A549 (cell line): ENCODE results near the gene XYLT1. TPM values are rescaled to one million over a fixed set of nuclear protein-coding genes. Genes with fewer than 3 reads are reported as not detected.

Experiments used
- ATAC-seq, 2 experiments: fragments of 200-7000 bp in 1 of 2; fragments of >200 bp in 1 of 2; cut with Nextera tagmentation in 1 of 2; cut with Tn5 transposase in 1 of 2; 3 replicates each; pipeline versions ENCODE4 v1.8.0 to v1.9.1; 2018 to 2020; ENCODE audit warnings: mild to moderate bottlenecking in 1 of 2, moderate library complexity in 1 of 2
- CTCF ChIA-PET: fragments of 300-600 bp; sonication (Branson Sonifier 250); formaldehyde crosslinking; extraction: SDS; loops from one replicate; lab custom pipeline; 2021; ENCODE audit warnings: antibody characterized with exemption, inconsistent platforms; lab: Yijun Ruan, JAX
- POLR2A ChIA-PET: fragments of 350-600 bp; formaldehyde crosslinking; extraction: SDS; loops from one replicate; lab custom pipeline; 2021; ENCODE audit warnings: antibody characterized with exemption, inconsistent platforms; lab: Yijun Ruan, JAX
- DNase-seq, 2 experiments: peaks; one replicate each; pipeline versions ENCODE4 v3.0.0 to v3.0.0-alpha.2; 2011 to 2016; ENCODE audit warnings: low read depth in 1 of 2, low spot score in 1 of 2
- FAIRE-seq: peaks from 2 replicates; lab custom pipeline; 2011; peaks lifted over from hg19 to GRCh38; lab: Jason Lieb, UNC
- H3K27ac ChIP-seq, 2 experiments: fragments of >200 bp; sonication (Bioruptor Twin); formaldehyde crosslinking; 3 replicates each; pipeline ENCODE4 v1.5.1; 2016 to 2017
- H3K4me1 ChIP-seq: fragments of >200 bp; sonication (Bioruptor Twin); formaldehyde crosslinking; 3 replicates; pipeline ENCODE4 v1.6.1; 2016
- H3K4me2 ChIP-seq: fragments of >200 bp; sonication (Bioruptor Twin); formaldehyde crosslinking; 3 replicates; pipeline ENCODE4 v1.6.1; 2016
- H3K4me3 ChIP-seq: fragments of >200 bp; sonication (Bioruptor Twin); formaldehyde crosslinking; 3 replicates; pipeline ENCODE4 v1.5.1; 2016
- H3K9me3 ChIP-seq: fragments of >200 bp; sonication (Bioruptor Twin); formaldehyde crosslinking; 3 replicates; pipeline ENCODE4 v1.6.1; 2016
- BHLHE40 ChIP-seq: IDR thresholded peaks from 2 replicates; pipeline ENCODE4 v1.6.1; 2012; ENCODE audit warnings: low read depth, low read length, inconsistent platforms
- CBX8 ChIP-seq: fragments of 200-600 bp; sonication (generic); IDR thresholded peaks from 2 replicates; pipeline ENCODE4 v1.6.1; 2016
- CHD2 ChIP-seq: fragments of 150-350 bp; IDR thresholded peaks from 2 replicates; pipeline ENCODE4 v1.6.1; 2014; ENCODE audit warnings: low read length; ENCODE audit not compliant: partially characterized antibody
- EHF ChIP-seq: fragments of 250-450 bp; sonication (Bioruptor Pico); IDR thresholded peaks from 2 replicates; pipeline ENCODE4 v1.5.0; 2020; ENCODE audit warnings: mild to moderate bottlenecking
- EP300 ChIP-seq, 2 experiments: fragments of >200 bp; sonication (Bioruptor Twin); formaldehyde crosslinking; IDR thresholded peaks; 2 replicates in 1 of 2; 3 replicates in 1 of 2; pipeline ENCODE4 v1.6.1; 2016 to 2017
- ESRRA ChIP-seq: fragments of 150-350 bp; IDR thresholded peaks from 2 replicates; pipeline ENCODE4 v1.6.1; 2014; ENCODE audit warnings: mild to moderate bottlenecking, low read length, borderline replicate concordance
- GATA3 ChIP-seq: IDR thresholded peaks from 2 replicates; pipeline ENCODE4 v1.6.1; 2012; ENCODE audit warnings: borderline replicate concordance
- HDAC2 ChIP-seq: fragments of 200-600 bp; sonication (generic); IDR thresholded peaks from 2 replicates; pipeline ENCODE4 v1.6.1; 2016
- HOXB13 ChIP-seq: fragments of 250-450 bp; sonication (Bioruptor Pico); IDR thresholded peaks from 2 replicates; pipeline ENCODE4 v1.5.0; 2020; ENCODE audit warnings: low read depth, mild to moderate bottlenecking, moderate library complexity
- HOXB5 ChIP-seq: fragments of 250-450 bp; sonication (Bioruptor Pico); IDR thresholded peaks from 2 replicates; pipeline ENCODE4 v1.5.0; 2020; ENCODE audit warnings: mild to moderate bottlenecking, moderate library complexity
- KDM5A ChIP-seq: fragments of 200-600 bp; sonication (generic); IDR thresholded peaks from 2 replicates; pipeline ENCODE4 v1.6.1; 2016; ENCODE audit warnings: antibody characterized with exemption, mild to moderate bottlenecking
- MAFK ChIP-seq: fragments of 450-650 bp; IDR thresholded peaks from 2 replicates; pipeline ENCODE4 v1.6.1; 2014; ENCODE audit not compliant: partially characterized antibody
- MAZ ChIP-seq: fragments of 150-350 bp; IDR thresholded peaks from 2 replicates; pipeline ENCODE4 v1.6.1; 2014; ENCODE audit warnings: antibody characterized with exemption, low read depth, low read length, borderline replicate concordance
- PHF8 ChIP-seq: fragments of 200-600 bp; sonication (generic); IDR thresholded peaks from 2 replicates; pipeline ENCODE4 v1.6.1; 2016; ENCODE audit warnings: low read depth, mild to moderate bottlenecking, antibody characterized with exemption, moderate library complexity, borderline replicate concordance
- RFX5 ChIP-seq: fragments of 450-650 bp; IDR thresholded peaks from 2 replicates; pipeline ENCODE4 v1.7.1; 2014; ENCODE audit warnings: antibody characterized with exemption, mild to moderate bottlenecking, moderate library complexity
- SMC3 ChIP-seq: fragments of >200 bp; sonication (Bioruptor Twin); formaldehyde crosslinking; IDR thresholded peaks from 3 replicates; pipeline ENCODE4 v1.6.1; 2018; ENCODE audit warnings: inconsistent platforms
- TP53 ChIP-seq: fragments of 250-450 bp; sonication (Bioruptor Pico); IDR thresholded peaks from 2 replicates; pipeline ENCODE4 v1.5.0; 2021; ENCODE audit warnings: mild to moderate bottlenecking, moderate library complexity
- ZFP36 ChIP-seq: fragments of 450-650 bp; IDR thresholded peaks from 2 replicates; pipeline ENCODE4 v1.6.1; 2014; ENCODE audit warnings: borderline replicate concordance; ENCODE audit not compliant: partially characterized antibody
- ZNF302 ChIP-seq: fragments of 250-450 bp; sonication (Bioruptor Pico); IDR thresholded peaks from 2 replicates; pipeline ENCODE4 v1.9.0; 2021; ENCODE audit warnings: inconsistent platforms, mild to moderate bottlenecking, moderate library complexity
- WGBS: methylation state at CpG from one replicate; pipeline ENCODE4 v1.1.6; 2017; ENCODE audit errors: missing lambda C conversion rate; 5-methylcytosine and 5-hydroxymethylcytosine counted together
- polyA plus RNA-seq, 4 experiments: library from polyadenylated mRNA; depleted of rRNA in 3 of 4; stranded (reverse); fragments of >200 nt; fragmentation: RNase III in 1 of 4; extraction: RNeasy Plus Mini Kit Qiagen cat#74134 plus additional on column Dnase treatment in 1 of 4; gene quantifications; 2 replicates in 3 of 4; 3 replicates in 1 of 4; pipeline ENCODE4 v1.2.3, GENCODE V29; 2011 to 2017
- TF ChIP-seq, protein P1 (sequence below): fragments of >200 bp; sonication (Bioruptor Twin); formaldehyde crosslinking; IDR thresholded peaks from 2 replicates; pipeline ENCODE4 v1.6.1; 2016
- TF ChIP-seq, protein P2 (sequence below): fragments of >200 bp; sonication (Bioruptor Twin); formaldehyde crosslinking; IDR thresholded peaks from 3 replicates; pipeline ENCODE4 v1.5.1; 2016
- TF ChIP-seq, protein P3 (sequence below): fragments of 200-600 bp; sonication (generic); IDR thresholded peaks from 2 replicates; pipeline ENCODE4 v1.6.1; 2016; ENCODE audit warnings: antibody characterized with exemption, mild to moderate bottlenecking, moderate library complexity
- TF ChIP-seq, protein P4 (sequence below): IDR thresholded peaks from 2 replicates; pipeline ENCODE4 v1.6.1; 2012; ENCODE audit warnings: low read depth, borderline replicate concordance

XYLT1 gene
- polyA plus RNA-seq, 2 of the 4 experiments (the other 2 are of a cell fraction): 0.78 to 0.88 TPM

DNA sequence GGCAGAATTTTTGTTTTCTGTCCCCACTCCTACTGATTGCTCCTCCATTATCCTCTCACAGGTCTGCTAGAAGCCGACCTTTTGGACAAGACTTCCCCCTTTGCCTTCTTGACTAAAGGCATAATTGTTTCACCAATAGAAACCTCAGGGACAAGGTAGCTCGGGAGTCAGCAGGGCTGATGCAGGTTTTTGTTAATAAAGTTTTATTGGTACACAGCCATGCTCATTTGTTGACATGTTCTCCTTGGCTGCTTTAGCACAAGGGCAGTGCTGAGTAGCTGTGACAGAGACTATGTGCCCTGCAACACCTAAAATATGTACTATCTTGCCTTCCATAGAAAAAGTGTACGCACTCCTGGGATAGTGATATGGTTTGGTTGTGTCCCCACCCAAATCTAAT, 271.6 kb downstream of the XYLT1 start:
- TF ChIP-seq RFX5 (no peak), PHF8 (no peak), GATA3 (no peak), BHLHE40 (no peak), TP53 (CRISPR knock-in tag) (no peak), CBX8 (no peak), HOXB13 (no peak), HDAC2 (no peak), ZNF302 (CRISPR knock-in tag) (no peak), ESRRA (no peak), HOXB5 (CRISPR knock-in tag) (no peak), CHD2 (no peak), MAFK (no peak), EHF (CRISPR knock-in tag) (no peak)
- TF ChIP-seq, protein P1, sequence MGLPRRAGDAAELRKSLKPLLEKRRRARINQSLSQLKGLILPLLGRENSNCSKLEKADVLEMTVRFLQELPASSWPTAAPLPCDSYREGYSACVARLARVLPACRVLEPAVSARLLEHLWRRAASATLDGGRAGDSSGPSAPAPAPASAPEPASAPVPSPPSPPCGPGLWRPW: no peak
- TF ChIP-seq, protein P2, sequence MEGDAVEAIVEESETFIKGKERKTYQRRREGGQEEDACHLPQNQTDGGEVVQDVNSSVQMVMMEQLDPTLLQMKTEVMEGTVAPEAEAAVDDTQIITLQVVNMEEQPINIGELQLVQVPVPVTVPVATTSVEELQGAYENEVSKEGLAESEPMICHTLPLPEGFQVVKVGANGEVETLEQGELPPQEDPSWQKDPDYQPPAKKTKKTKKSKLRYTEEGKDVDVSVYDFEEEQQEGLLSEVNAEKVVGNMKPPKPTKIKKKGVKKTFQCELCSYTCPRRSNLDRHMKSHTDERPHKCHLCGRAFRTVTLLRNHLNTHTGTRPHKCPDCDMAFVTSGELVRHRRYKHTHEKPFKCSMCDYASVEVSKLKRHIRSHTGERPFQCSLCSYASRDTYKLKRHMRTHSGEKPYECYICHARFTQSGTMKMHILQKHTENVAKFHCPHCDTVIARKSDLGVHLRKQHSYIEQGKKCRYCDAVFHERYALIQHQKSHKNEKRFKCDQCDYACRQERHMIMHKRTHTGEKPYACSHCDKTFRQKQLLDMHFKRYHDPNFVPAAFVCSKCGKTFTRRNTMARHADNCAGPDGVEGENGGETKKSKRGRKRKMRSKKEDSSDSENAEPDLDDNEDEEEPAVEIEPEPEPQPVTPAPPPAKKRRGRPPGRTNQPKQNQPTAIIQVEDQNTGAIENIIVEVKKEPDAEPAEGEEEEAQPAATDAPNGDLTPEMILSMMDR: no peak
- TF ChIP-seq, protein P3, sequence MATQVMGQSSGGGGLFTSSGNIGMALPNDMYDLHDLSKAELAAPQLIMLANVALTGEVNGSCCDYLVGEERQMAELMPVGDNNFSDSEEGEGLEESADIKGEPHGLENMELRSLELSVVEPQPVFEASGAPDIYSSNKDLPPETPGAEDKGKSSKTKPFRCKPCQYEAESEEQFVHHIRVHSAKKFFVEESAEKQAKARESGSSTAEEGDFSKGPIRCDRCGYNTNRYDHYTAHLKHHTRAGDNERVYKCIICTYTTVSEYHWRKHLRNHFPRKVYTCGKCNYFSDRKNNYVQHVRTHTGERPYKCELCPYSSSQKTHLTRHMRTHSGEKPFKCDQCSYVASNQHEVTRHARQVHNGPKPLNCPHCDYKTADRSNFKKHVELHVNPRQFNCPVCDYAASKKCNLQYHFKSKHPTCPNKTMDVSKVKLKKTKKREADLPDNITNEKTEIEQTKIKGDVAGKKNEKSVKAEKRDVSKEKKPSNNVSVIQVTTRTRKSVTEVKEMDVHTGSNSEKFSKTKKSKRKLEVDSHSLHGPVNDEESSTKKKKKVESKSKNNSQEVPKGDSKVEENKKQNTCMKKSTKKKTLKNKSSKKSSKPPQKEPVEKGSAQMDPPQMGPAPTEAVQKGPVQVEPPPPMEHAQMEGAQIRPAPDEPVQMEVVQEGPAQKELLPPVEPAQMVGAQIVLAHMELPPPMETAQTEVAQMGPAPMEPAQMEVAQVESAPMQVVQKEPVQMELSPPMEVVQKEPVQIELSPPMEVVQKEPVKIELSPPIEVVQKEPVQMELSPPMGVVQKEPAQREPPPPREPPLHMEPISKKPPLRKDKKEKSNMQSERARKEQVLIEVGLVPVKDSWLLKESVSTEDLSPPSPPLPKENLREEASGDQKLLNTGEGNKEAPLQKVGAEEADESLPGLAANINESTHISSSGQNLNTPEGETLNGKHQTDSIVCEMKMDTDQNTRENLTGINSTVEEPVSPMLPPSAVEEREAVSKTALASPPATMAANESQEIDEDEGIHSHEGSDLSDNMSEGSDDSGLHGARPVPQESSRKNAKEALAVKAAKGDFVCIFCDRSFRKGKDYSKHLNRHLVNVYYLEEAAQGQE: no peak
- TF ChIP-seq, protein P4, sequence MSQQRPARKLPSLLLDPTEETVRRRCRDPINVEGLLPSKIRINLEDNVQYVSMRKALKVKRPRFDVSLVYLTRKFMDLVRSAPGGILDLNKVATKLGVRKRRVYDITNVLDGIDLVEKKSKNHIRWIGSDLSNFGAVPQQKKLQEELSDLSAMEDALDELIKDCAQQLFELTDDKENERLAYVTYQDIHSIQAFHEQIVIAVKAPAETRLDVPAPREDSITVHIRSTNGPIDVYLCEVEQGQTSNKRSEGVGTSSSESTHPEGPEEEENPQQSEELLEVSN: no peak
- TF ChIP-seq, all 56 proteins: peak for 0
- POLR2A ChIA-PET: no interaction called here
- Histone ChIP-seq H3K4me2 (no peak overlapping the region), H3K27ac (no peak overlapping the region), H3K4me1 (no peaks in the 10 kb centered on the region), H3K9me3 (no peaks in the 10 kb centered on the region), H3K4me3 (no peak overlapping the region)
- DNase-seq (no peak), ATAC-seq (no peak), FAIRE-seq (no peak)
- CTCF ChIA-PET: no interaction called here
- 31% methylated on average over 3 of the region's 3 CpGs for WGBS

DNA sequence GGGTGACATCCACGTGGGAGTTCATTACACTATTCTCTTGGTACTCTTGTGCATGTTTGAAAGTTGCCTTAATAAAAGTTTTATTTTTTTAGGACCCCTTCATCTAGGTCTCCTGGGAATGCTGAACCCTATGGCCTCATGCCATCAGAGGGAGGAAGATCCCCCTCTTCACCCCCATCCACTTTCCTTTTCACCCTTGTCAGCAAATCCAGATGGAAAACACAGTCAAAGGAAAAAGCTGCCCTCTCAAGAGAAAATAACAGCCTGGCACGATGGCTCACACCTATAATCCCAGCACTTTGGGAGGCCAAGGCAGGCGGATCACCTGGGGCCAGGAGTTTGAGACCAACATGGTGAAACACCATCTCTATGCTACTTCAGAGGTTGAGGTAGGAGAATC, 274.2 kb downstream of the XYLT1 start:
- DNase-seq (no peak), ATAC-seq (no peak), FAIRE-seq (no peak)
- H3K4me1 ChIP-seq: no peaks in the 10 kb centered on the region
- 10% methylated on average over 3 of the region's 3 CpGs for WGBS
- POLR2A ChIA-PET: no interaction called here
- CTCF ChIA-PET: no interaction called here
- no peak overlapping the region for H3K27ac ChIP-seq
- TF ChIP-seq MAZ (no peak), RFX5 (no peak), EP300 (IDR thresholded peaks at IDR 0.05) (no peak), KDM5A (no peak), SMC3 (no peak), ZFP36 (no peak)
- TF ChIP-seq, protein P2: no peak
- TF ChIP-seq, protein P3: no peak
- H3K4me3 ChIP-seq: no peak overlapping the region
- H3K4me2 ChIP-seq: no peak overlapping the region
- H3K9me3 ChIP-seq: no peaks in the 10 kb centered on the region
